ENCODE measurements around the gene AQP5.
"Not testable (repeated sequence)": the region's sequence is repeated elsewhere in the genome, so short reads cannot be mapped to it uniquely, and the experiment has no call there.

The AQP5 gene

GRCh38 chr12:49983892-49984291, 22.2 kb downstream of the AQP5 start:
- DNase-seq: no peak

GRCh38 chr12:49984476-49985359, 23.0 kb downstream of the AQP5 start:
- DNase-seq: no peak

DNA sequence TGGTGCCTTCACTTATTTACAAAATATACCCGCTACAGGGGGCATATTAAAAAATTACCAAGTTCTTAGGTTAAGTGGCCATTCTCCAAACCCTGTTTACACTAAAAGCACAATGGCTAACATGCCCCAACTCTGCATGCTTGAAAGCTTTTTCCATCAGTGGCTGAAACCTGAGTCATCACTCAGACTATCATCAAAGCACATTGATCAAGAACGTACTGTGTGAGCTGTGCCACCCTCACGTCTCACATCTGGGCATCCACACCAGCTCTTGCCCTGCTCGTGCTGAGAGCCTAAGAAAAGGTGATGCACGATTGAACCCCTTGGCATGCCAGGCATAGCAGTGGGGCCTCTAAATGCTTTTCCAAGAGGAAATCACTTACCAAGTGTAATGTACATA, 24.3 kb downstream of the AQP5 start:
- DNase-seq: no peak

GRCh38 chr12:49986476-49986875, 24.8 kb downstream of the AQP5 start:
- not testable (repeated sequence) for DNase-seq

GRCh38 chr12:49987625-49988303, 26.1 kb downstream of the AQP5 start:
- DNase-seq: no peak

DNA sequence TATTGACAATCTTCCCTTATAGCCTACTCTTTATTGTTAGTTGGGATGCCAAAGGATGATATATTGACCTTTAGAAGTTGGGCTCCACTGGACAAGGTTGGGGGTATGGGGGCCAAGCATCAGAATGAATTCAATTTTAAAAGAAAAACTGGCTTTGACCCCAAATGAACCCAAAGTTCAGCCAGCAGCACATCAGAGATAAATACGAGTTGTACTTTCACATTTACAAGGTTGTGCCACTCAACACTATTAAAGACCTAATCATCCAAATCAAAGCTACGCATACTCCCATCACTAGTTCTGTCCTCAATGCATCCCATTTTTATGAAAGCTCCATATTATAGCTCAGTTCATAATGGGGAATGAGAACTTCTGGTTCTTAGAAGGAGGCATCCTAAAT, 27.7 kb downstream of the AQP5 start:
- not testable (repeated sequence) for DNase-seq

DNA sequence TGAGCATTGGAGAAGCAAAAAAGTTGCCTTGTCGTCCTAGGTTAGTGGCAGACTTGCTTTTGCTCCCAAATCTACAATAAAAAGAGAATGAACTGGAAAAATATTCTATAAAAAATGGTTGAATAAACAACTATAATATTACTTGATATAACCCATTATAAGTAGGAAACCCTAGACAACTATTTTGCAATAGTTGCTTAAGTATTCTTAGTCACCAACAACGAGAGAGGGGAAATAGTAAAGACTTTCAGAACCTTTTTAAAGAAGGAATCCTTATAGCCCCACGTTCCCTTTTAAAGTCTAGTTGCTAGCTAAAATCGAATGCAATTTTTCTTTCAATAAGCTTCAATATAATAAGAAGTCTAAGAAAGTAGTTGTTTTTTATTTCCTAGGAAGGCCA, 28.6 kb downstream of the AQP5 start:
- DNase-seq: no peak

- no peak for DNase-seq
These were observed 36.8 kb downstream of the AQP5 start for GRCh38 chr12:49998453-49998852.

DNA sequence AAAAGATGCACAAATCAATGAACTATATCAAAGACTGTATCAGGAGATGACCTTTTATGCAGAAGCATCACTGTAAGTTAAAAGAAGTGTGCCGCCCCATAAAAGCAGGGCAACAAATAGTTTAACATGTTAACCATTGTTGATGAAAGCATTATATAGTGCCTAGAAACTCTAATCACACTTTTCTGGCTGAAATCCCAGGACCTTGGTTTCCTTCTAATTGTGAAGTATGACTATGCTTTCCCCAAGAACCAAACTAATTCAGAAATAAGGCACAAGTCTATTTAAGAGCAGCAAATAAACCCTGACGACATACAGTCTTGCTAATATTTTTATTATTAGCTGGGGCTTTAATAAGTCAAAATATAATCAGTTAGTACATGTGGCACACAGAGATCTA, 41.9 kb downstream of the AQP5 start:
- no peak for DNase-seq

DNA sequence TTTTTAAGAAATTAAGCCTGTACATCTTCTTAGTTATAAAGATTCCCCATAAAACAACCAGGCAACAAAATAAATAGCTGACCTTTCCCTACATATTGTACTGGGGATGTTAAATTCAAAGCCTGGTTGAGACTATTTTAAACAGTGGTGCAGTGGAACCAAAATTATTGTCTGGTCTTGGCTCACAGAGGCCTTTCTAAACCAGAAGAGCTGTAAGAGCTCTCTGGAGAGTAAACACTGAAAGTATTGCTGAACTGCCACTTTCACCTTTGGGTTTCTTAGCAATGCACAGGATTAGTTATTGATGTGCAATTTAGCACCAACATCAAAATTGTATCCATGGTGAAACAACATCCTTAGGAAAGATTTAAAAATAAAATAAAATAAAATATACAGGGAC, 43.0 kb downstream of the AQP5 start:
- no peak for DNase-seq

DNA sequence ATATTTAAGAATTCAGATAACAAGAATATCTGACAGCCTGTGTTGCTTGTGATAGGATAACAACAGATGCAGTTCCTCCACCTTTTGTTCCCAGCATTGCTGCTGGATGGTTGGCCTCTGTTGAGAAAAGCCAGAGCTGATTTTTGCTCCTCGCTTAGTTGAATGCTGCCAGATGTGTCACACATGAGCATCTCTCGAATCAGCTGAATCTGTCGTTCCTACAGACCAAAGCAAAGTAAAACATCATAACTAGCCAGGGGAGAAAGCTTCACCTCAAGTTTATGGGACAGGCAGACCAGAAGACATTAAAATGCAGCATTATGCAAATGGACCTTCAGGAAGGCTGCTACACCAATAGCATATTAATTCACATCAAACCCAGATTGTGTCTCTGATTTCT, 43.5 kb downstream of the AQP5 start:
- no peak for DNase-seq

DNA sequence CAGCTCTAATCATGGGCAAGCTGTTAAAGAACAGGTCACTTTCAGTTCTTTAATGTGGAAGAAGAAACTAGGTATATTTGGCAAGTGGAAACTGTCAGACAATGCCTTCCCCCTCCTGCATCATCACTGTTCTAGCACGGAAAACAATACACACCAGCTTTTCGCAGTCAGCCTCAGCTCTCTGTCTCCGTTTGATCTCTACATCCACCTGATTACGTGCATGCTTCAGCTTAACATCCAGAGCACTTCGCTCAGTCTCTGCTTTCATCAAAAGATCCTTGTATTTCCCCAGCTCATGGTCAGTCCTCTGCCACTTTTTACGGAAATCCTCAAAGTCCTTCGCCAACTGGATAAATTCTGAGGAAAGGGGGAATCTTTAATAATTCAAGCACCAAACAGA, 44.6 kb downstream of the AQP5 start:
- no peak for DNase-seq

DNA sequence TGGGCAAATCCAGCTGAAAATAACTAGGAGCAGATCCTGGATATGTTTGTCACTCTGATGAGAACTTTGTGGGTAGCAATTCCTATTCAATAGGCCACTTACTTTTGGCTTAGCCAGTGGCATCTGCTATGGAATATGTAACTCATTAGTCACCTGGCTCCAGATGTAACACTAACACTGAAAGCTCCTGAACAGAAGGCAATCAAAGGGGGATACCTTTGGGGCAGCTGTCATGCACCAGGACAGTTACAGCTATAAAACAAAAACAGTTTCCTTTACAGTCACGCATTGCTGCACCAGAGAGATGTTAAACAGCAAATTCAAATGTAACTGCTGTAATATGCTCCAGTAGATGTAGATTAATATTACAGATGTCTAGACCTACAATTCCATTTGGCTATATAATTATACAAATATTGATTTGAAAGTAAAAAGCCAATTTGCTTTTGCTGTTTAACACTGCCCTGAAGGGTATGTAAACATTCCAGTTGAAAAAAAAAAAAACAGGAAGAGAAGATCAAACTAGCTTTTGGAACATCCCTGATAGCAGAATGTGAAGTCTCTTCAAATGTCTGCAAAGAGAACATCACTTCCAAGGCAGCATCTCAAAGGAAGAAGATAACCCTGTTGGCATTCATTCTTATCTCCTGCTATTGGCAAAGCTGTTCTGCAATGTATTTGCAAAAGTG, 45.2 kb downstream of the AQP5 start:
- DNase-seq: no peak

DNA sequence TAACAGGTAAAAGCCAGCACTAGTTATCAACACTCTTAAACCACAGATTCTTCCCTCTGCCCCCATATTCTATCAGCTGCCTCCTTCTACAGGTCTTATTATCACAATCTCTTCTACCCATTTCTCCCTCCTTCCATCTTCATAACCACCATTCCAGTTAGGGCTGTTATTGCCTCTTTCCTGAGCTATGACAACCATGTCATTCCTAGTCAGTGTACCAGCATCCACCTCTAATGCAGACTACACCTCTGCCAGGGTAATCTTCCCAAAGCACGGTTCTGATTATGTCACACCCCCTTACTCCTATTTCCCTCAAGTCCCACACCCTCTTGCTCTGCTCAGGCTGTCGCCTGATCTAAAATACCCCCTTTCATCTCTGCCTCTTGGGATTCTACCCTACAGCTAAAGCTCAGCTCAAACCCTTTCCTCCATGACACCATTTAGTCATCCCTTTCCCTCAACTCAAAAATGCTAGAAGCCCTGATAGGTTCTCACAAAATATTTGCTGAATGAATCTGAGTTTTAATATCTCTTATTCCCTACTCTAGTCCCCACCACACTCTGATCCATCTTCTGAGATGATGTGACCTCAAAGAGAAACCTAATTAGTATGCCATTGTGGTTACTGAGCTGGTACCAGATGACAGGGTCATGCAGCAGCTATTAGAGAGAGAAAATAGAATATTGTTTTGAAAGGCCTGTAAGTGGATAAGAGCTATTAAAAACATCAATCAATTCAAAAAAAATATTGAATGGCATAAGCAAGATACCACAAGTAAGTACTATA, 51.9 kb downstream of the AQP5 start:
- DNase-seq: no peak

DNA sequence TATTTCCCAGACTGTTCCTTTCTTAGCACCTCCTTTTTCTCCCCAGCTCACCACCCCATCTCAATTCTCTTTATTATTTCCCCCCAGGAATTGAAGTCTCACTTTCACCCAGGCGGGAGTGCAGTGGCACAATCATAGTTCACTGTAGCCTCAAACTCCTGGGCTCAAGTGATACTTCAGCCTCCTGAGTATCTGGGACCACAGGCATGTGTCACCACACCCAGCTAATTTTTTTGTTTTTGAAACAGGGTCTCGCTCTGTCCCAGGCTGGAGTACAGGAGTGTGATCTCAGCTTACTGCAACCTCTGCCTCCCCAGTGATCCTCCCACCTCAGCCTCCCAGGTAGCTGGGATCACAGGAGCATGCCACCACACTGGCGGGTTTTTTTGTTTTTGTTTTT, 52.7 kb downstream of the AQP5 start:
- DNase-seq: no peak

Measured in activated T-cell treated with anti-CD3 and anti-CD28 coated beads, Interleukin-2, amount 50 U/mL, for 1 hour (primary cell).